ENCODE data around the gene MGMT. TPM values are rescaled to one million over a fixed set of nuclear protein-coding genes. Genes with fewer than 3 reads are reported as not detected.
"Not testable (repeated sequence)": the region's sequence is repeated elsewhere in the genome, so short reads cannot be mapped to it uniquely, and the experiment has no call there.

MGMT gene
- total and polyA plus RNA-seq, 4 experiments from 2014 or later = 18.5 to 31.3 (median 24.4) TPM

DNA sequence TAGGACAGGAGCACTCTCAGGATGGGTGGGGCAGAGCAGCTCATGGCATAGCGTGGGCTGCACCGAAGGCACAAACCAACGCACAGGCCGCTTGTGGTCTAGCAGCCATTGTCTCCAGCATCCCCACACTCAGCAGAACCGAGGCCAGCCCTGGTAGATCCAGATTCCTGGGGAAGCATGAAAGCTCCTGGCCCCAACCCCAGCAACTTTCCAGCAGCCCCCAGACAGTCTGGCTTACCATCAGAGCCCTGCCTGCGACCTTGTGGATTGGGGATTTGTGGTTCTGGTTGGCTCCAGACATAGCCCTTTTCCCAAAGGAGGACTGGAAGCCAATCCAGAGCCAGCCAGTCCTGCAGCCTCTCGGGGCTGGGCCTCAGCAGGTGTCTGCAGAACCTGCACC lies 33.8 kb upstream of the MGMT start:
- Mint-ChIP-seq H3K4me1 (no peaks in the 10 kb centered on the region), H3K27me3 (peaks cover 3 to 8% of the 10 kb centered on the region in 2 donors), H3K4me3 (no peak overlapping the region), H3K9me3 (peaks cover 0 to 3% (median 0%) of the 10 kb centered on the region in 8 donors), H3K27ac (no peak overlapping the region), H3K36me3 (no peaks in the 10 kb centered on the region)
- POLR2A ChIA-PET (ENCODE audit: partially characterized antibody) = interaction anchor here (1.3 kb wide), 1 partner anchor 22 kb away, joined by 3 read pairs; no protein-coding TSS in a partner anchor
- CTCF ChIA-PET (ENCODE audit: partially characterized antibody) = no interaction called here
- no peak for DNase-seq
- H3K4me1 ChIP-seq (ENCODE audit: insufficient read depth, low read length) = no peaks in the 10 kb centered on the region
- no peak overlapping the region for H3K4me3 ChIP-seq (ENCODE audit: low read length in 2 of 2)
- H3K36me3 ChIP-seq (ENCODE audit: insufficient read depth, low read length) = no peaks in the 10 kb centered on the region
- no peaks in the 10 kb centered on the region for H3K9me3 ChIP-seq (ENCODE audit: control insufficient read depth in 1 of 2, low read length in 2 of 2)
- intact Hi-C loops (cut with micrococcal nuclease) = no loop called here
- H3K27me3 ChIP-seq (ENCODE audit: insufficient read depth, low read length) = no peaks in the 10 kb centered on the region
- H3K27ac ChIP-seq (ENCODE audit: low read depth, low read length) = no peak overlapping the region

DNA sequence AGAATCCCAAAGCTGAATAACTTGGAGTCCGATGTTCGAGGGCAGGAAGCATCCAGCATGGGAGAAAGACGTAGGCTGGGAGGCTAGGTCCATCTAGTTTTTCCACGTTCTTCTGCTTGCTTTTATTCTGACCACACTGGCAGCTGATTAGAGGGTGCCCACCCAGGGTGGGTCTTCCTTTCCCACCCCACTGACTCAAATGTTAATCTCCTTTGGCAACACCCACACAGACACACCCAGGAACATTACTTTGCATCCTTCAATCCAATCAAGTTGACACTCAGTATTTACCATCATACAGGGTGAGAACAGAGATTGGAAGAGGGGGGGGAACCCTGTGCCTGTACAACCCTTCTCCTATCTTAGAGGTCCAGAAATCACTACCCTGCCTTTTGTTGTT lies 31.3 kb upstream of the MGMT start:
- H3K4me1 Mint-ChIP-seq, H3K27ac Mint-ChIP-seq: not testable (repeated sequence)

DNA sequence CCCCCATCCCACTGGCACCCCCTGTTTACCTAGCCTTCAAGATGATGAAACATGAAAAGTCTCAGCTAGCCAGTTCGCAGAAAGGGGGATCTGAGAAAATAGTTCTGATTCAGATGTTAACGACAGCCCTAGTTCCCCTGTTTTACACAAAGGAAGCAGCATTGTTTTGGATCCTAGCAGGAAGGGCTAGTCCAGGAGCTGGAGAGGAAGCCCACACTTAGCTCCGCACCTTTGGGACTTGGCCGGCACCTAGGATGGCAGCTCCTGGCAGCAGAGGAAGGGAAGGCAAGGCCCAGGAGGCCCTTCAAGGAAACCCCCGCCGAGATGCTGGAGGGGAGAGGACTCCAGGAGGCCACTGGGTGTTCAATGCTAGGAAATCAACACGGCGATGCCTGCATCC lies 29.0 kb upstream of the MGMT start:
- no peaks in the 10 kb centered on the region for H3K4me1 Mint-ChIP-seq
- H3K9me3 ChIP-seq (ENCODE audit: control insufficient read depth in 1 of 2, low read length in 2 of 2) = no peaks in the 10 kb centered on the region
- no peak for DNase-seq
- H3K36me3 ChIP-seq (ENCODE audit: insufficient read depth, low read length) = no peaks in the 10 kb centered on the region
- no peak overlapping the region for H3K27ac ChIP-seq (ENCODE audit: low read depth, low read length)
- CTCF ChIA-PET (ENCODE audit: partially characterized antibody) = no interaction called here
- H3K4me3 Mint-ChIP-seq = no peak overlapping the region
- H3K36me3 Mint-ChIP-seq = no peaks in the 10 kb centered on the region
- no peaks in the 10 kb centered on the region for H3K4me1 ChIP-seq (ENCODE audit: insufficient read depth, low read length)
- H3K9me3 Mint-ChIP-seq = peaks cover 0 to 3% (median 0%) of the 10 kb centered on the region in 8 donors
- H3K27me3 Mint-ChIP-seq = peaks cover 3 to 16% of the 10 kb centered on the region in 2 donors
- no peak overlapping the region for H3K4me3 ChIP-seq (ENCODE audit: low read length in 2 of 2)
- no peak overlapping the region for H3K27ac Mint-ChIP-seq
- POLR2A ChIA-PET (ENCODE audit: partially characterized antibody) = no interaction called here
- intact Hi-C loops (cut with micrococcal nuclease) = no loop called here
- no peaks in the 10 kb centered on the region for H3K27me3 ChIP-seq (ENCODE audit: insufficient read depth, low read length)

More for the DNA sequence above, 31.3 kb upstream of the MGMT start:
- H3K4me3 Mint-ChIP-seq; H3K27me3 ChIP-seq (ENCODE audit: insufficient read depth, low read length); H3K27ac ChIP-seq (ENCODE audit: low read depth, low read length); H3K36me3 Mint-ChIP-seq; intact Hi-C loops (cut with micrococcal nuclease); H3K9me3 Mint-ChIP-seq; H3K4me3 ChIP-seq (ENCODE audit: low read length in 2 of 2); H3K36me3 ChIP-seq (ENCODE audit: insufficient read depth, low read length); DNase-seq; POLR2A ChIA-PET (ENCODE audit: partially characterized antibody); H3K4me1 ChIP-seq (ENCODE audit: insufficient read depth, low read length); CTCF ChIA-PET (ENCODE audit: partially characterized antibody); H3K9me3 ChIP-seq (ENCODE audit: control insufficient read depth in 1 of 2, low read length in 2 of 2): not testable (repeated sequence)
- peaks cover 3 to 14% of the 10 kb centered on the region in 2 donors for H3K27me3 Mint-ChIP-seq

DNA sequence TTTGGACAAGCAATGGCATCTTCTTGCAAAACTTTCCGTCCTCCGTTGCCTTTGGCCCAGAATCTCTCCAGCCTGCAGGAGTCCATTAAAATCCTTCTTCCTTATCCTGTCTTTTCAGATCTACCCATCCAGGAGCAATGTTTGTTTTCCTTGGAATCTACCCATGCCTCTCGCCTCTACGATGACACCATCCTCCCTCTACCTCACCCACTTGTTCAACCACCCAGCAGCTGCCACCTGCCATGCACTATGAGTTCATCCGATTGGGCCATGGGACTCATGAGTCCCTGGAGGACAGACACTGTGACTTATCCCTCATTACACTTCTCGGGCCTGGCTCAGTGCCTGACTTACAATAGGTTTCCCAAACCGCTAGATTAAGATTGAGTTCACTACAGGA lies 26.8 kb upstream of the MGMT start:
- intact Hi-C loops (cut with micrococcal nuclease) = no loop called here
- no peak for DNase-seq
- no peak overlapping the region for H3K27ac Mint-ChIP-seq

DNA sequence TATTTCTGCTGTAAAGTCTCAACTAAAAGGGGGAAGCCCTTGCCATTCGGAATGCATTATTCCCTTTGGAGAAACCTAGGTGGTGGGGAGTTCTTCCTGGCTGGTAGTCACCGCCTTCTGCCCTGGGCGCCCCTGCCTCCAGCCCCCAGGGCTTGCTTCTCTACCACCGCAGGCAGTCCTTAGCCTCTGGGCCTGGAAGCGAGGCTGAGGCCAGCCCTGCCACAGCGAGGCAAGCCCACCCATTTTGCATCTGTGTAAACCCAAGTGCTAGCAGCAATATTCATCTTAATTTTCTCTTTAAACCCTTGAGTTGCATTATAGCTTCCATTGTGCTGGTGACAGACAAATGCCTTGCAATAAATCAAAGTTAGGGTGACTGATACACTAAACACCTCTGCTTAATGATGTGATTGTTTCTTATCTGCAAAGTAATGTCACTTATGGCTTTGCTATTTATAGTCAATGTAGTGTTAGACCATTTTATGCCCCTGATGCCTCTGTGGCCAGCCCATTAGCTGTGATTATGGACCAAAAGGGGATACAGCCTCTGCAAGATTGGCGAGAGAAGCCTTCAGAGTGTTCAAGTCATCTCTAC lies 26.2 kb upstream of the MGMT start:
- no peaks in the 10 kb centered on the region for H3K9me3 ChIP-seq (ENCODE audit: control insufficient read depth in 1 of 2, low read length in 2 of 2)
- no peak overlapping the region for H3K27ac Mint-ChIP-seq
- peaks cover 0 to 3% (median 0%) of the 10 kb centered on the region in 8 donors for H3K9me3 Mint-ChIP-seq
- H3K4me3 Mint-ChIP-seq = no peak overlapping the region
- no peaks in the 10 kb centered on the region for H3K27me3 ChIP-seq (ENCODE audit: insufficient read depth, low read length)
- no peak overlapping the region for H3K4me3 ChIP-seq (ENCODE audit: low read length in 2 of 2)
- H3K27ac ChIP-seq (ENCODE audit: low read depth, low read length) = no peak overlapping the region
- no peaks in the 10 kb centered on the region for H3K36me3 Mint-ChIP-seq
- intact Hi-C loops (cut with micrococcal nuclease) = no loop called here
- CTCF ChIA-PET (ENCODE audit: partially characterized antibody) = no interaction called here
- no peaks in the 10 kb centered on the region for H3K4me1 Mint-ChIP-seq
- no peaks in the 10 kb centered on the region for H3K36me3 ChIP-seq (ENCODE audit: insufficient read depth, low read length)
- H3K27me3 Mint-ChIP-seq = peaks cover 0 to 16% of the 10 kb centered on the region in 2 donors
- POLR2A ChIA-PET (ENCODE audit: partially characterized antibody) = no interaction called here
- H3K4me1 ChIP-seq (ENCODE audit: insufficient read depth, low read length) = no peaks in the 10 kb centered on the region
- DNase-seq = no peak

More for the DNA sequence above, 26.8 kb upstream of the MGMT start:
- H3K9me3 Mint-ChIP-seq = peaks cover 0 to 3% (median 0%) of the 10 kb centered on the region in 8 donors
- Histone ChIP-seq H3K27ac (ENCODE audit: low read depth, low read length) (no peak overlapping the region), H3K4me3 (ENCODE audit: low read length in 2 of 2) (no peak overlapping the region), H3K36me3 (ENCODE audit: insufficient read depth, low read length) (no peaks in the 10 kb centered on the region), H3K4me1 (ENCODE audit: insufficient read depth, low read length) (no peaks in the 10 kb centered on the region), H3K9me3 (ENCODE audit: control insufficient read depth in 1 of 2, low read length in 2 of 2) (no peaks in the 10 kb centered on the region), H3K27me3 (ENCODE audit: insufficient read depth, low read length) (no peaks in the 10 kb centered on the region)
- peaks cover 1 to 18% of the 10 kb centered on the region in 2 donors for H3K27me3 Mint-ChIP-seq
- H3K4me1 Mint-ChIP-seq = no peaks in the 10 kb centered on the region
- no peaks in the 10 kb centered on the region for H3K36me3 Mint-ChIP-seq
- H3K4me3 Mint-ChIP-seq = no peak overlapping the region
- POLR2A ChIA-PET (ENCODE audit: partially characterized antibody) = no interaction called here
- CTCF ChIA-PET (ENCODE audit: partially characterized antibody) = no interaction called here

DNA sequence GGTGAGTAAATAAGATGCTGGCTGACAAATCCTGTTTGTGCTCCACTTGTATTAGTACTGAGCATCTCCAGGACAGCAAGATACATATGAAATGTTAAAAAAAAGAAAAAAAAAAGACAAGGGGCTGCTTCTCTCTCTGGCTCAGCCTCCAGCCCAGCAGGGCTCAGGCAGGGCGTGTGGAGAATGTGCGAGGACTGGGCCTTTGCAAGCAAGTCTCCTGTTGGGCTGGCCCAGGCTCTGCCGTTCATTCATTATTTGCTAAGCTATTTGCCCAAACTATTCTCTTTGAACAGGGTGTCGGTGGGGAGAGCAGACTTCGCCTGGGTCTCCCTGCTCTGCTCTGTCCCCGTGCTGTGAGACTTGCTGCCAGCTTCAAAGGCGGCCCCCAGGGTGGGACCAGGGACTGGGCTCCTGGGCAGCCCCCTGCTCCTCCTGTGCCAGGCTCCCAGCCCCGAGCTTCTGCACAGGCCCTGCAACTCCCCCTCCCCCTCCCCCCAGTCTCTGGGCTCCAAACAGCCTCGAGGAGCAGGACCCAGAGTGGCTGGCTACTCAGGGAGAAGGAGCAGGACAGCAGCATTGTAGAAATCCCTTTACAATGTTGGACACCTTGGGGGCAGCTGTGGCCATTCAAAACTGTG lies 25.6 kb upstream of the MGMT start:
- Histone ChIP-seq H3K4me1 (ENCODE audit: insufficient read depth, low read length) (no peaks in the 10 kb centered on the region), H3K27ac (ENCODE audit: low read depth, low read length) (no peak overlapping the region), H3K9me3 (ENCODE audit: control insufficient read depth in 1 of 2, low read length in 2 of 2) (no peaks in the 10 kb centered on the region), H3K27me3 (ENCODE audit: insufficient read depth, low read length) (no peaks in the 10 kb centered on the region), H3K36me3 (ENCODE audit: insufficient read depth, low read length) (no peaks in the 10 kb centered on the region), H3K4me3 (ENCODE audit: low read length in 2 of 2) (no peak overlapping the region)
- no peak for DNase-seq
- H3K9me3 Mint-ChIP-seq = peaks cover 0 to under 1% (median 0%) of the 10 kb centered on the region in 8 donors
- CTCF ChIA-PET (ENCODE audit: partially characterized antibody) = no interaction called here
- H3K4me1 Mint-ChIP-seq = no peaks in the 10 kb centered on the region
- intact Hi-C loops (cut with micrococcal nuclease) = no loop called here
- no peaks in the 10 kb centered on the region for H3K36me3 Mint-ChIP-seq
- no peak overlapping the region for H3K27ac Mint-ChIP-seq
- peaks cover 0 to 13% of the 10 kb centered on the region in 2 donors for H3K27me3 Mint-ChIP-seq
- POLR2A ChIA-PET (ENCODE audit: partially characterized antibody) = no interaction called here
- H3K4me3 Mint-ChIP-seq = no peak overlapping the region

DNA sequence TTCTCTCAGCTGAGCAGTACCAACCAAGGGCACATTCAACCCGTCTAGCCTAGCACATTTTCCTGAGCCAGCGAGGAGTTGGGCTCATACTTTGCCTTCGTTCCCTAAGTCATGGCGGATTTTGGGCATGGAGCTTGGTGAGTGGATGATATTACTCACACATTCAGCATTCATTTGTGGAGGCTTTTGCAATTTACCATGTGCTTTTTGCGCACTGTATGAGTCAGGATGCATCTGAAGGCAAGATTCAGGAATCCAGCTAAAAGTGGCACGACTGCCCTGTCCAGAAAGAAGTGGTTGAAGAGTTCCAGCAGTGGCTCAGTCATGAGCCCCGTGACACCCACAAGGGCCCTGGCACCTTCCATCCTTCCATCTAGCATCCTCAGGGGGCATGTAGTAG lies 24.2 kb upstream of the MGMT start:
- no peak overlapping the region for H3K27ac Mint-ChIP-seq
- ChIA-PET POLR2A (ENCODE audit: partially characterized antibody) (no interaction called here), CTCF (ENCODE audit: partially characterized antibody) (no interaction called here)
- H3K9me3 Mint-ChIP-seq = no peaks in the 10 kb centered on the region
- no peak overlapping the region for H3K4me3 Mint-ChIP-seq
- Histone ChIP-seq H3K27me3 (ENCODE audit: insufficient read depth, low read length) (no peaks in the 10 kb centered on the region), H3K4me1 (ENCODE audit: insufficient read depth, low read length) (no peaks in the 10 kb centered on the region), H3K9me3 (ENCODE audit: control insufficient read depth in 1 of 2, low read length in 2 of 2) (no peaks in the 10 kb centered on the region), H3K4me3 (ENCODE audit: low read length in 2 of 2) (no peak overlapping the region), H3K27ac (ENCODE audit: low read depth, low read length) (no peak overlapping the region), H3K36me3 (ENCODE audit: insufficient read depth, low read length) (no peaks in the 10 kb centered on the region)
- H3K36me3 Mint-ChIP-seq = no peaks in the 10 kb centered on the region
- no peaks in the 10 kb centered on the region for H3K4me1 Mint-ChIP-seq
- H3K27me3 Mint-ChIP-seq = peaks cover 0 to 13% of the 10 kb centered on the region in 2 donors
- intact Hi-C loops (cut with micrococcal nuclease) = no loop called here
- no peak for DNase-seq

Data from CD4-positive, alpha-beta memory T cell (primary cell).